Stomach (tissue), 9 donors: Measurements from ENCODE around the gene MGAT4A. TPM values are rescaled to one million over a fixed set of nuclear protein-coding genes. Genes with fewer than 3 reads are reported as not detected.

ENCODE experiments used
- DNase-seq, 2 donors: peaks; one replicate each; pipeline versions ENCODE4 v3.0.0 to v3.0.0-alpha.2; 2013 to 2019
- H3K27ac ChIP-seq, 5 donors: fragments of 200-600 bp in 4 of 5; sonication (generic) in 4 of 5; one replicate each; pipeline ENCODE4 v1.5.1; 2013 to 2019; ENCODE audit warnings: mild to moderate bottlenecking in 1 of 5, moderate library complexity in 1 of 5
- H3K27me3 ChIP-seq, 3 donors: fragments of 200-600 bp; sonication (generic); one replicate each; pipeline ENCODE4 v1.5.1; 2017 to 2019; ENCODE audit warnings: mixed run types in 1 of 3
- H3K36me3 ChIP-seq, 4 donors: fragments of 200-600 bp; sonication (generic); 1 replicate in 3 of 4; 2 replicates in 1 of 4; pipeline ENCODE4 v1.5.1; 2016 to 2019
- H3K4me1 ChIP-seq, 4 donors: fragments of 200-600 bp; sonication (generic); one replicate each; pipeline ENCODE4 v1.5.1; 2016 to 2019
- H3K4me3 ChIP-seq, 4 donors: fragments of 200-600 bp; sonication (generic) in 3 of 4; one replicate each; pipeline ENCODE4 v1.5.1; 2016 to 2019; ENCODE audit warnings: mild to moderate bottlenecking in 1 of 4
- H3K9me3 ChIP-seq, 4 donors: fragments of 200-600 bp; sonication (generic); one replicate each; pipeline ENCODE4 v1.5.1; 2016 to 2019
- EP300 ChIP-seq: sonication (generic); formaldehyde crosslinking; IDR thresholded peaks from one replicate; pipeline ENCODE4 v1.6.1; 2017; ENCODE audit warnings: antibody characterized with exemption
- POLR2A ChIP-seq, 4 donors: fragments of 450-650 bp; IDR thresholded peaks; one replicate each; pipeline ENCODE4 v1.6.1; 2016; ENCODE audit warnings: antibody characterized with exemption in 4 of 4, control low read depth in 2 of 4, mild to moderate bottlenecking in 1 of 4, moderate library complexity in 1 of 4
- POLR2AphosphoS5 ChIP-seq, 3 donors: sonication (generic); formaldehyde crosslinking; IDR thresholded peaks; one replicate each; pipeline ENCODE4 v1.6.1; 2016; ENCODE audit warnings: antibody characterized with exemption in 3 of 3
- WGBS, 5 donors: extraction: QIAGEN DNeasy Blood & Tissue Kit in 3 of 5; methylation state at CpG; one replicate each; pipeline versions ENCODE4 v1.1.5 to v1.1.7; 2013 to 2018; 5-methylcytosine and 5-hydroxymethylcytosine counted together
- intact Hi-C: fragments of 100-400 bp; cut with DNase I; formaldehyde crosslinking; loops from one replicate; pipeline ENCODE4 v1.15.1; 2023; ENCODE audit warnings: low total_unique reads
- polyA plus RNA-seq, 3 donors: library from polyadenylated mRNA; stranded (reverse); fragments of 200-250 nt; gene quantifications; one replicate each; pipeline ENCODE4 v1.2.3, GENCODE V29; 2013
- total RNA-seq, 5 donors: library from RNA; depleted of rRNA; stranded (reverse); fragments of >200 nt; gene quantifications; one replicate each; pipeline versions ENCODE4 v1.1.0 to v1.2.3, GENCODE V29; 2014 to 2016
- TF ChIP-seq, protein P1 (sequence below), 7 experiments: fragments of 450-650 bp in 4 of 7; fragments of 200-600 bp in 3 of 7; sonication (generic) in 3 of 7; IDR thresholded peaks; one replicate each; pipeline ENCODE4 v1.5.1; 2016 to 2019; ENCODE audit warnings: antibody characterized with exemption in 7 of 7, control low read depth in 2 of 7, mild to moderate bottlenecking in 1 of 7
- donor health status: healthy with polysubstance abuse.
- donor health status: Bipolar disorder and iron deficiency.
- donor health status: healthy.

MGAT4A gene
- total and polyA plus RNA-seq, 8 donors: 4.8 to 81.1 (median 11.8) TPM

DNA sequence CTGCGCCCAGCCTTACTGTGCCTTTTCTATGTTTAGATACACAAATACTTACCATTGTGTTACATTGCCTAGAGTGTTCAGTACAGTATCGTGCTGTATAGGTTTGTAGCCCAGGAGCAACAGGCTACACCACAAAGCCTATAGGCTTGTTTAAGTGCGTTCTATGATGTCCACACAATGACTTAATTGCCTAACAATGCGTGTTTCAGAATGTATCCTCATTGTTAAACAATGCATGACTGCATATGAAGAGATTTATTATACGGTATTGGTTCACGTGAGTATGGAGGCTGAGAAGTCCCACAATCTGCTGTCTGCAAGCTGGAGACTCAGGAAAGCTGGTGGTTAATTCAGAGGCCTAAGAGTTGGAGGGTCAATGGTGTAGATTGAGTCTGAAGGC, 46.1 kb upstream of the MGAT4A start:
- intact Hi-C loops: no loop called here
- 94 to 96% (median 95%) methylated on average over 6 of the region's 6 CpGs for WGBS, 5 donors
- Histone ChIP-seq H3K9me3 (peaks cover 0 to 12% (median 4%) of the 10 kb centered on the region in 4 donors), H3K4me3 (no peak overlapping the region), H3K27ac (no peak overlapping the region), H3K36me3 (no peaks in the 10 kb centered on the region), H3K27me3 (no peaks in the 10 kb centered on the region), H3K4me1 (peaks cover 0 to 28% (median 15%) of the 10 kb centered on the region in 4 donors)
- TF ChIP-seq, protein P1, sequence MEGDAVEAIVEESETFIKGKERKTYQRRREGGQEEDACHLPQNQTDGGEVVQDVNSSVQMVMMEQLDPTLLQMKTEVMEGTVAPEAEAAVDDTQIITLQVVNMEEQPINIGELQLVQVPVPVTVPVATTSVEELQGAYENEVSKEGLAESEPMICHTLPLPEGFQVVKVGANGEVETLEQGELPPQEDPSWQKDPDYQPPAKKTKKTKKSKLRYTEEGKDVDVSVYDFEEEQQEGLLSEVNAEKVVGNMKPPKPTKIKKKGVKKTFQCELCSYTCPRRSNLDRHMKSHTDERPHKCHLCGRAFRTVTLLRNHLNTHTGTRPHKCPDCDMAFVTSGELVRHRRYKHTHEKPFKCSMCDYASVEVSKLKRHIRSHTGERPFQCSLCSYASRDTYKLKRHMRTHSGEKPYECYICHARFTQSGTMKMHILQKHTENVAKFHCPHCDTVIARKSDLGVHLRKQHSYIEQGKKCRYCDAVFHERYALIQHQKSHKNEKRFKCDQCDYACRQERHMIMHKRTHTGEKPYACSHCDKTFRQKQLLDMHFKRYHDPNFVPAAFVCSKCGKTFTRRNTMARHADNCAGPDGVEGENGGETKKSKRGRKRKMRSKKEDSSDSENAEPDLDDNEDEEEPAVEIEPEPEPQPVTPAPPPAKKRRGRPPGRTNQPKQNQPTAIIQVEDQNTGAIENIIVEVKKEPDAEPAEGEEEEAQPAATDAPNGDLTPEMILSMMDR (IDR thresholded peaks at IDR 0.05): no peak
- TF ChIP-seq POLR2A (IDR thresholded peaks at IDR 0.05) (no peak), POLR2AphosphoS5 (IDR thresholded peaks at IDR 0.05) (no peak), EP300 (no peak)
- DNase-seq: no peak

DNA sequence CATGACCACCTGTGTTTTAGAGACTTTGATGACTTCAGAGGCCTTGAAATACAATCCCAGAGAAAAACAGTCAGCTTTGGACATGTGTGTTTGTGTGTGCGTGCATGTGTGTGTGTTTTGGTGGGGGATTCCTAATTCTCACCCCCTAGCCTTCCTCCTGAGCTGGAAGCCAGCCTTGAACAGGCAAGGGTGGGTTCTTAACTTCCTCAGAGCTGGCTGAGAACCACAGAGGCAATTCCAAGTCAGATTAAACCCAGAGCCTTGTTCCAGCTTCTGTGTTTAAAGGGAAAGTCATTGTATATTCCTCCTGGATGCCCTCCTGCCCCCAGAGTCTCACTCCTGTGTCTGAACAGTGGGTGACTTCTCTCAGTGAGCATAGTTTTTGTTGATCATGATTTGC, 45.2 kb upstream of the MGAT4A start:
- Histone ChIP-seq H3K27ac (peak overlapping the region in 3 of 5 donors; percentile 33 to 79 (median 53)), H3K9me3 (peaks cover 0 to 3% (median 0%) of the 10 kb centered on the region in 4 donors), H3K27me3 (no peaks in the 10 kb centered on the region), H3K36me3 (no peaks in the 10 kb centered on the region), H3K4me1 (peaks cover 0 to 28% (median 15%) of the 10 kb centered on the region in 4 donors), H3K4me3 (no peak overlapping the region)
- TF ChIP-seq EP300: no peak
- no peak for TF ChIP-seq POLR2A (IDR thresholded peaks at IDR 0.05)
- TF ChIP-seq, protein P1 (IDR thresholded peaks at IDR 0.05): no peak
- TF ChIP-seq POLR2AphosphoS5 (IDR thresholded peaks at IDR 0.05): no peak
- 67 to 98% (median 73%) methylated on average over 1 of the region's 1 CpG for whole genome bisulfite sequencing, 5 donors
- no peak for DNase-seq
- intact Hi-C loops: no loop called here

DNA sequence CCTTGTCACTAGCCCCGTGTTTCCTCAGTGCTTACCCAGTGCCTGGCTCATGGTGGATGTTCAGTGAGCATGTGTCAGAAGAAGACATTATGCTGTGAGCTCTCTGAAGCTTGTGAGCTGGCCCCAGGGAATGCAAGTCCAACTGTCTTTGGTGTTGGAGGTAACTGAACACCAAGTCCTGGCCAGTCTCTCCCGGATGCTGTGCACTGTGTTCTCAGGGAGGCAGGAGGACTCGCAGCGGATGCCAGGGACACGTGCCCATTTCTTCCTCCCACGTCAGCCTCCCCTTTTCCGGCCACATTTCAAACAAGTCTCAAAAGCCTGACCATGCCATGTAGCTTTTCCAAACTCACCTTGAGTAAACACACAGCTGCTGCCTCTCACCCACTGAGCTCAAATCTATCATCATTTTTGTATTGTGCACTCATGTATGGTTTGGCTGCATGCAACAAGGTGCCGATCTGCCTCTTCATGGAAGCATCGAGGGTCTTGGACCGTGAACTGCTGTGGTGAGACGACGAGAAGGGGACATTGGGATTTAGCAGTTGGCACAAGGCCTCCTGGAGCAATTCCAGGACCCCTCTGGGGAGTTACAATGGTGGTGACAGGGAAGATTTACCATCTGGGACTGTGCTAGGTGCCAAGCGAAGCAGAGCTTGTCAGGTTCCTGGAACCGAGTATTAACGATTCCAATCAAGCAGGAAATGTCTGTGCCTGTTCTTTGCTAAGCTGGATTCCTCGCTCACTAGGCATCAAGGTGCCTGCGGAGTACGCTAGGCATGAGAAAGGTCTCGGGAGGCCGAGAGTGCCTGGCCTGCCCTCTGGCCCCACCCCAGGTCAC, 44.4 kb upstream of the MGAT4A start:
- TF ChIP-seq EP300 (no peak), POLR2A (IDR thresholded peaks at IDR 0.05) (no peak), POLR2AphosphoS5 (IDR thresholded peaks at IDR 0.05) (peak in 2 of 3 donors; percentile 5 to 33)
- Histone ChIP-seq H3K27me3 (no peaks in the 10 kb centered on the region), H3K4me3 (peak overlapping the region in 1 of 4 donors; percentile 16), H3K4me1 (peaks cover 0 to 29% (median 15%) of the 10 kb centered on the region in 4 donors), H3K9me3 (no peaks in the 10 kb centered on the region), H3K27ac (peak overlapping the region in 4 of 5 donors; percentile 12 to 79 (median 43)), H3K36me3 (no peaks in the 10 kb centered on the region)
- 55 to 84% (median 79%) methylated on average over 20 of the region's 20 CpGs for WGBS, 5 donors
- intact Hi-C loops: no loop called here
- DNase-seq: peak in 1 of 2 donors; percentile 42

DNA sequence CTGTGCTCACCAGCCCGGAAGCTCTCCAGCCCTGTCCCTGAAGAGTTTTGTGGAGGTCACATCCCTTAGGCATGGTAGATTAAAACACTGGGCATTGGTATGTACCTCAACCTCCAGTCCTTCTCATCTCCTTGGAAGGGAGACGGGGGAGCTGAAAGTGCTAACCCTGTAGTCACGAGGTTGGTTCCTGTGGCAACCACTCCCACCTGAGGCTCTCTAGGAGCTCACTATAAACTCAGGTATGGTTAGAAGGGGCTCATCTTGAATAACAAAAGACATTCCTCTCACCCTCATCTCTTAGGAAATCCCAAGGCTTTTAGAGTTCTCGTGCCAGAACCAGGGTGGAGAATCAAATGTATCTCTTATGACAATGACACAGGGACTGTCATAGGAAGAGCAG, 43.0 kb upstream of the MGAT4A start:
- no peak overlapping the region for H3K4me3 ChIP-seq
- intact Hi-C loops: no loop called here
- TF ChIP-seq POLR2AphosphoS5 (IDR thresholded peaks at IDR 0.05) (no peak), EP300 (no peak), POLR2A (IDR thresholded peaks at IDR 0.05) (no peak)
- TF ChIP-seq, protein P1 (IDR thresholded peaks at IDR 0.05): no peak
- H3K27ac ChIP-seq: peak overlapping the region in 1 of 5 donors; percentile 79
- WGBS, 5 donors: 94 to 97% (median 97%) methylated on average over 4 of the region's 4 CpGs
- no peaks in the 10 kb centered on the region for H3K27me3 ChIP-seq
- no peaks in the 10 kb centered on the region for H3K9me3 ChIP-seq
- H3K36me3 ChIP-seq: no peaks in the 10 kb centered on the region
- H3K4me1 ChIP-seq: peaks cover 8 to 35% (median 24%) of the 10 kb centered on the region in 4 donors
- DNase-seq: no peak
